Activated CD8-positive, alpha-beta memory T cell treated with anti-CD3 and anti-CD28 coated beads, Interleukin-2, amount 50 U/mL, for 24 hours (primary cell): Measurements from ENCODE around the gene UNKL.

Experiments
- DNase-seq: peaks from one replicate; pipeline ENCODE4 v3.0.0-alpha.2; 2020; ENCODE audit errors: extremely low read depth

UNKL gene

DNA sequence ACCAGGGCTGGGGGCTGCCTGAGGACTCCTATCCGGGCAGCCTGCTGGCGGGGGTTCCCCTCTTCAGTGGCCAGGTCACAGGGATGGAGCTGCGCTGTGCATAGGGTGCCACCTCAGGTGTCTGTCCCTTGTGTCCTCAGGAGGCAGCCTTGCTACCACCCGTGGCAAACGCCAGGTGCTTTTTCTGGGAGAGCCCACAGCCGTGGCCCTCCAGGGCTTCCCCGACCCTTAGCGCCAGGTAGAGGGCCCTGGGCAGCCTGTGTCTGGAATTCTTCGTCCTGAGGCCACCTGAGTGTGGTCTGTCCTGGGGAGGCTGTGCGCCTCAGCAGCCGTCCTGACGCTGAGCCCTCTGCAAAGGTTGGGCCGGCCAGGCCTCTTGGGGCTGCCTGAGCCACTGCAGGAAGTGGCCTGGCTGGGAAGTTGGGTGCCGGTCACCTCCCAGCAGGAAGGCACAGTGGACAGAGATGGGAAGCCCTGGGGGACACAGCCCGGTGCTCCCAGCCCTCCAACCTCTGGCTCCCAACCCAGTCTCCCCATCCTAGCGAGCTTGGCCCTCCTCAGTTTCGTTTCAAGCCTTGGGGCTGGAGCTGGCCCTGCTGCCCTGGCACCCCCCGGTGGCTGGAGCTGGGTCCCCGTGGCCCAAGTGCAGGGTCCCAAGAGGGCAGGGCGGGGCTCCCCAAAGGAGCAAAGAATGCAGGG, 88.7 kb downstream of the UNKL start:
- DNase-seq: no peak

DNA sequence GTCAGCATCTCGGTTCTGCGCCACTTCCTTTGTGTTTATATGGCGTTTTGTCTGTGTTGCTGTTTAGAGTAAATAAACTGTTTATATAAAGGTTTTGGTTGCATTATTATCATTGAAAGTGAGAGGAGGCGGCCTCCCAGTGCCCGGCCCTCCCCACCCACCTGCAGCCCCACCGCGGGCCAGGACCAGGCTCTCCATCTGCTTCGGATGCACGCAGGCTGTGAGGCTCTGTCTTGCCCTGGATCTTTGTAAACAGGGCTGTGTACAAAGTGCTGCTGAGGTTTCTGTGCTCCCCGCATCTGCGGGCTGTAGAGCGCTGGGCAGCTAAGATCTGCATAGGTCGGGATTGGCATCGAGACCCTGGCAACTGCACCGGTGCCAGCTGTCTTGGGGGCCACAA, 89.2 kb downstream of the UNKL start:
- no peak for DNase-seq

DNA sequence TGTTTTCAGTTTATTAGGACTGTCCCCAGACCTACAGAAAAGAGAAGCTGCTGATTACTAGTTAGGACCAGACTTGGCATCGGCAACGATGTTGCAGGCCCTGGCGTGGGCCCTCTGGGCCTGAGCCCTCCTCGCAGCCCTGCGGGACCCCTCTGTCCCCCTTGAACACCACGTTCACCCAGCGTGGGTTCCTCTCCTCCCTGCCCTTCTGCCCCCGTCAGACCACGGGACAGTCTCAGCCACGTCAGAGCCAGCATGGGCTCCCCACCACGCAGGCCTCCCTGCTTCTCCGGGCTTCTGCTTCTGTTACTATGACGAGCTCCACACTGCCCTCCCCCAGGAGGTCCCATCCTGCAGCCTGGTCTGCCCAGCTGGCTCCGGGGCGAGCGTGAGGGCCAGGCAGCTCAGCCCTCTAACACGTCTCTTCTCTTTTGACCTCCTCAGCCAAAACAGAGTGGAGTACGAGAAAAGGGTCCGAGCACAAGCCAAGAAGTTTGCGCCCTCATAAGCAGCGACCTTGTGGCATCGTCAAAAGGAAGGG, 90.1 kb downstream of the UNKL start:
- no peak for DNase-seq

DNA sequence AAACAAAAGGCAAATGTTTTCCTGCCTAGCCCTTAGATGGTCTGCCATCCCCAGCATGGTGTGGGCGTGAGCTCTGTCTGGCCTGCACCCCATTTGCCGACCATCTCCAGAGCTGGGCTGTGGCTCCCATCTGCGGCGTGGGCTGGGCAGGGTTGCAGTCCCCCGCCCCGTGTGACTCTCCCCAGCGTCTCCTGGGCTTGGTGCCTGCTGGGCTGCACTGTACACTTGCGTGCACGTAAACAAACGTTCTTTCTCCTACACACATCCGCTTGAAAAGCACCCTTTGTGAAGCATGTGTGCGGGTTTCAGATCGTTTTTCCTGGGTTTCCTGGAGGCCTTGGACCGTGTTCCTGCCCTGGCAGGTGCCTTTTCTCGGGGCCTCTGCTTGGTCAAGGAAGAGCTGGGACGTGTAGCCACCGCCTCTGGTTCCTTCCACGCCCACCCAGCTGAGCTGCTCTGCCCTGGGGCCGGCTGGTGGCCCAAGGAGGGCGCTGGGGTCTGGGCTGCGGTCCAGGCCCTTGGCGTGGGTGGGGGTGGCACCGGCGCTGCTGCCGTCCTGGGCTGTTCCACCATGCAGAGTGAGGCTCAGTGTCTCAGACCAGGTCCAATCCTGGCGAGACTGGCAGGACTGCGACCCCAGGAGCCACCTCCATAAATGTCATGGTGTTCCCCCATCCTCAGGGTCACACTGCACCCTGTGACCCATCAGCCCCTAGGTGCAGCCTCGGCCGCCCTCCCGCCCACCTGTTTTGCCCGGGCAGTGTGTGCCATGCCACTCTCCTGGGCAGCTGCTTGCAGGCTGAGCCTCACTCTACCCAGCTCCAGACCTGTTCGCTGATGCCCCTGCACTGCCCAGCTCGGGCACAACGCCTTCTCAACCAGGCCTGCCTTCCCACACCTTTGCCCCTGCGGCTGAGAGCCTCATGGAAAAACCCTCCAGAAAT, 90.9 kb downstream of the UNKL start:
- no peak for DNase-seq

DNA sequence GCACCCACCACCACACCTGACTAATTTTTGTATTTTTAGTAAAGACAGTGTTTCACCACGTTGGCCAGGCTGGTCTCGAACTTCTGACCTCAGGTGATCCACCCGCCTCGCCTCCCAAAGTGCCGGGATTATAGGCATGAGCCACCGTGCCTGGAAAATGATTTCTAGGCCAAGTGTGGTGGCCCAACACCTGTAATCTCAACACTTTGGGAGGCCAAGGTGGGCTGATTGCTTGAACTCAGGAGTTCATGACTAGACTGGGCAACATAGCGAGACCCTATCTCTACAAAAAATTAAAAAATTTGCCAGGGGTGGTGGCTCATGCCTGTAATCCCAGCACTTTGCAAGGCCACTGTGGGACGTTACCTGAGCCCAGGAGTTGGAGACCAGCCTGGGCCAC, 92.1 kb downstream of the UNKL start:
- DNase-seq: no peak

DNA sequence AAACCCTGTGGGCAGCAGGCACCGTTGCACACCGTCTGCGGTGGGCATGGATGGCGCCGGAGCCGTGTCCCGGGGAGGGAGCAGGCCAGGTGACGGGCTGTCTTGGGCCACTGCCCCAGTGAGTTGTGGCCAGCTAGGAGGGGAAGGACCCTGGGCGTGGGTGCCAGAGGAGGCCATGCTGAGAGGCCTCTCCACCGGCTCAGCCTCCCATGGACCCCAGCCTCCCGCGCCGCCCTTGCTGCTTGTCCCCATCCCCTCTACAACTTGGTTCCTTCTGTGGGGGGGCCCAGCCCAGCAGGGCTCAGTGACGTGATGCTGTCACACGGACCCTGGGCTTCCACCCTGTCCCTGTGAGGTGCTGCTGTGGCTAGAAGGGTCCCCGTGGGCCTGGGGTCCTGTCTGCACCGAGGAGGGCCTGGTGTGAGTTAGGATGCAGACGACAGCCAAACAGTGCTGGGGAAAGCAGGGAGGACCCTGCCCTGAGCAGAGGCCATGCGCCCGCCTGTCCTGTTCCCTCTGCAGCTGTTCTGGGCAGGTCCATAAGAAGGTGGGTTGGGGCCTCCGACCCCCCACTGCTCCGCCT, 93.8 kb downstream of the UNKL start:
- DNase-seq: no peak

DNA sequence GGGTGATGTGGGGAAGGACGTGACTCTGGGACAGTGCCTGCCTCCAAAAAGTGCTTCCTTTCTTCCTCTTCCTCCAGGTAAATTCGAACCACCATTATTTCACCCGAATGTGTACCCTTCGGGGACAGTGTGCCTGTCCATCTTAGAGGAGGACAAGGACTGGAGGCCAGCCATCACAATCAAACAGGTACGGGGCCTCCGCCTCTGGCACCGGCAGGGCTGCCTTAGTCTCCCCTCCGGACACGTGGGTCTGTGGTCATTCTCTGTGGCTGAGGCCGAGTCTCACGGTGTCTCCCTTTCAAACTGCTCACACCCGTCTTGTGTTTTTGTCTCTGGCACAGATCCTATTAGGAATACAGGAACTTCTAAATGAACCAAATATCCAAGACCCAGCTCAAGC, 94.4 kb downstream of the UNKL start:
- DNase-seq: no peak

DNA sequence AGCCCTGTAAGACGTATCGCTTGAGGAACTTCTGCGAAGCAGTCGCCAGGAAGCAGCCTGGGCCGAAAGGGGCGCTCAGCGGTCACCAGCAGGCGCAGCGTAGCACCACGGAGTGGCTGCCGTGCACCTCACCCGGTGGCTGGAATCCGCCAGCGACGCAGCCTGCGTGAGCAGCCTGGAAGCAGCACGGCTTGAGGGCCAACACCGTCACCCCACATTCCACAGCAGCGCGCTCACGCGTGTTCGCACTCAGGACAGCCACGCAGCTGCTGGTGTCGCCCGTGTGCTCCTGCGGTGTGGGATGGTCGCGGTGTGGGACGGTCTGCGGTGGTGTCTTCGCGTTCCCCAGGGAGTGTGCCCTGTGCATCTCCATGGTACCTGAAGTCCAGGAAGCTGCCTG, 95.5 kb downstream of the UNKL start:
- DNase-seq: no peak

DNA sequence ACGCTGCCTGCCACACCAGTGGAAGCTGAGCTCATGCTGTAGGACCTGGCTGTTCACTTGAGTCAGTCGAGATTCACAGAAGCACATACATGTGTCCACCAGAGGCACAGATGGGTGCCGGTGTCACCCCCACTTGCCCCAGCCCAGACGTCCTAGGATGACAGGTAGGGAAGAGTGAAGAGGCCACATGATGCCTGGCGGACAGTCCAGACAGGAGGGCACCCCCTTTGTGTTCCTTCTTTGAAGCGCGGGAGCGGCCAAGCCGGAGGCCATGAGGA, 96.3 kb downstream of the UNKL start:
- no peak for DNase-seq

DNA sequence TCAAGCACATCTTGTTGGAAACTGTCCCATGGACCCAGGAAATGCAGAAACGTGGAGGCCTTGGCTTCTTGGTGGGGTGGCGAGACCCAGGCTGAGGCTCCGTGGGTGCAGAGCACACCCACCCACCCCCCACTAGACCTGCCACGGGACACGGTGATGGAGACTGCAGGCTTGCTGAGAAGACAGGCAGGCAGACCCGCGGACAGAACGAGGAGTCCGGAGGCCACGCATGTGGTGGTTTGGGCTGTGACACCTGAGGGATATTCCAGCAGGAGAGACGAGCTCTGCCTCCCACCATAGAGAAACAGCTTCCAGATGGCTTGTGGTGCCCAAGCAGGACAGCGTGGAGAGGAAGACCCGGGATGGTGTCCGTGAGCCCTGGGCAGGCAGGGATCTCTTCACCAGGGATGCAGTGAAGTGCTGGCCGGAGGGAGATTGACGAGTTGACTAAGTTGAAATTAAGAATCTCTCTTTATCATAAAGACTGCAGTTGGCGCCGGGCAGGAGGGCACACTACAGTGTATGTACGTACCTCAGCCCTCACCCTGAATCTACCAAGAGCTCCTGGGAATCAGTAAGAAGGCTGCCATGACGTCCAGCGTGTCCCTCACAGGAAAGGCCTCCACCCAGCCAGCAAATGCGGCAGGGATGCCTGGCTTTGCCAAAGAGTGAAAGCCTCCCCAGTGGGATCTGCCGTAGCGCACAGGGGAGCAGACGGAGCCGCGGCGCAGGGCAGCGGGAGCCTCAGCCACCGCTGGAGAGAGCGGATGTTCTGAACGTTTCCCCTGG, 96.8 kb downstream of the UNKL start:
- no peak for DNase-seq

DNA sequence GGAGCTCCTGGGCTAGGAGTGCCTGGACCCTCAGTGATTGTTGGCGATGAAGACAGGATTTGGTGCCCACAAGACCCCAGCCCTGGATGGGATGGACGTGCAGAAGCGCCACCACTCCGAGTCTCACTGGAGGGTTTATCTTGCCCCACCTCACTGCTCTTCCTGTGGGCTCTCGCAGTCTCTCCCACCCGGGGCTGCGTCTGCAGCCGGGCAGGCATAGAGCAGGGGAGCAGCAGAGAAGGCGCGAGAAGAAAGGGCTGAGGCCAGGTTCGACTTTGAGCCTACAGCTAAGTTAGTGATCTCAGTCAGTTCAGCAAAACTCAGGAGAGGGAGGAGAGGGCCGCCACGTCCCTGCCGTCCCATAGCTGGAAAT, 98.5 kb downstream of the UNKL start:
- no peak for DNase-seq

DNA sequence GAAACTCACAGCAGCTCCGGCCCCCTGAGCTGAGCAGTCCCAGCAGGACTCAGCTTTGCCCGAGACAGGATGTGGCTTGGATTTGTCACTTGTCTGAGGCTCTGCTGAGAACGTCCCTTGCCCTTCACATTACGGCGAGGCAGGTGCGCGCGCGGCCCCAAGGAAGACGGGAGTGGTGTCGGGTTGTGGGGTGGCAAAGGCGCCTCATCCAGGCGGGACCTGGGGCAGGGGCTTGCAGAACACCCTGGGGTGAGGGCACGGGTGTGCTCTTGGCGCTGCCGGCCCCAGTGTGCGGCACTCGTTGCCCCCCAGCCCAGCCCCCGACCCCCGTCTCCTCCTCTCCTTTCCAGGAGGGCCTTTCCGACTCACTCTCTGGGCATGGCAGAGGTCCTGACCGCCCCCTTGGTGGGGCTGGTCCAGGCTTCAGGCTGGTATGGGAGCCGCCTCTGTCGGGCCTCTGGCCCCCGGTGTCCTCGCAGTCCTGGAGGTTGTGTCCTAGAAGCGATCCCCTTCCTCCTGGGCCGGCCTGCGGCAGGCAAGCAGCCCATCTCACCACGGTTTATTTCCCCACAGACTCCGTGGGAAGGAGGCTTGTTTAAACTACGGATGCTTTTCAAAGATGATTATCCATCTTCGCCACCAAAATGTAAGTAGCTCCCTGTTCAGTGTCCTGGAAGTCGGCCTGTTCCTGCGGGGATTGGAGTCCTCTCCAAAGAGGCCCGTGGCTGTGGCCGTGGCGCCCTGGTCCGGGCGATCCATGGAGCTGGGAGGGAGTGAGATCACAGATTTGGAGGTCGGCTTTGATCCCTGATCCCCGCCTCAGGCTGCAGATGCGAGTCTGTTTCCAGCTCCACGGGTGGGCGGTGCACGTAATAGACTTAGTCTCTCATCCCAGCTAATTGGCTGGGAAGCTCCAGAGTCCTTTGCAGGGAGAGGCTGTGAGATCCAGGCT, 99.1 kb downstream of the UNKL start:
- DNase-seq: no peak

DNA sequence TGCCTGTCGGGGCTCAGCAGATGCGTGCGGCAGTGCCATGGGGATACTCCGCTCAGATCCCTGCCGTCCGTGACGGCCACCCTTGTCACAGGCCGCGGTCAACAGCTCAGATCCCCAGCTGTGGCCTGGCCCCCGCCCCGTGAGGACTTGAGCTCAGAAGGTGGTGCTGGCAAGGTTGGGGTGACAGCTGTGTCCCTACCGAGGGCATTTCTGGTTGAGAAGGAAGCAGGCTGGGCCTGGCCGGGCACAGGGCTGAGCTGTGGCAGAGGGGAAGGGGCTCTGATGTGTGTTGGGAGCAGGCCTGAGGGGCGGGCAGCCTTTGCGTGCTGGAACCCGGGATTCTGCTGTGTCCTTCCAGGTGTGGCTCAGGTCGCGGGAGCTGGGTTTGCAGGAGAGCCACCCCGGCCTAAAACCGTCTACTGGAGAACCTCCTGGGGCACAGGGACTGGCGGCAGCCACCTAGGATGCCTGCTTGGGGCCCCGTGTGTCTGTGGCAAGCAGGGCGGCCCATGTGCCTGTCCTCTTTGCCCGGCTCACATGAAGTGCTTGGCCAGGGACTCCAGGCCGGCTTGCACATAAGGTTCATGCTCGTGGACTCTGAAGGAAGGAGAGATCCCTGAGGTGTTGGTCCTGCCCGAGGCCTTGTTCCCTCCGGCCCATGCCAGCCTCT, 100.0 kb downstream of the UNKL start:
- no peak for DNase-seq

DNA sequence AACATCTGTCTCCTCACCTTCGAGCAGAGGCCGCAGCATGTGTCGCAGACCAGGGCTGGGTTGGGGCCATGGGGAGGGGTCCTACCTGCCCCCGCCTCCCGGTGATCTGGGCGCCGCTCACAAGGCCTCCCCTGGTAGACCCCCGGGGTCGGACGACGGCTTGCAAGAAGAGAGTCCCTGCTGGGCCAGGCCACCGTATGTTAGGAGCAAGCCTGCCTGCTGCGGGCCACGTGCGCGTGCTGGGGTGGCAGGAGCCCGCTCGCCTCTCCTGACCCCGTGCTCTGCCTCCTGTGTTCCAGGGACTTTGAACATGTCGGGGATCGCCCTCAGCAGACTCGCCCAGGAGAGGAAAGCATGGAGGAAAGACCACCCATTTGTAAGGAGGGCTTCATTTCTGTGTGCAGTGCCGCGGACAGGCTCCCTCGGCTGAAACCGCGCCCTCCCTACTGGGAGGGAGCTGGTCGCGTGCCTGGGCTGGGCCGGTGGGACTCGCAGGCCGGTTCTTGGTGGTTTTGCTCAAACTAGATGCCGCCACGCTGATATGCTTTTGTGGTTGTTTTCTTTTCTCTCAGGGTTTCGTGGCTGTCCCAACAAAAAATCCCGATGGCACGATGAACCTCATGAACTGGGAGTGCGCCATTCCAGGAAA, 100.7 kb downstream of the UNKL start:
- DNase-seq: no peak
